Posterior vena cava (tissue), 2 donors: Measurements from ENCODE around the gene ERC2. TPM values are rescaled to one million over a fixed set of nuclear protein-coding genes. Genes with fewer than 3 reads are reported as not detected.

Experiments
- DNase-seq: peaks from one replicate; pipeline ENCODE4 v3.0.0-alpha.2; 2020; ENCODE audit warnings: low spot score
- intact Hi-C, 2 donors: fragments of 100-400 bp; cut with DNase I; formaldehyde crosslinking; loops; one replicate each; pipeline versions ENCODE4 v1.14.1 to v1.14.2; 2022 to 2023
- total RNA-seq, 2 donors: library from RNA; stranded (reverse); fragmentation: NEBNext Ultra II Directional; extraction: Animal tissue kit (Norgen Biotek cat#: 25700); gene quantifications; one replicate each; pipeline ENCODE4 v1.2.1, GENCODE V29; 2021
- donor health status: DM: yes; HTN: yes; CAD: no.
- donor health status: DM: yes; HTN: yes; CAD: no.

ERC2 gene
- total RNA-seq, 2 donors from 2014 or later = 0.14 TPM

- no peak for DNase-seq
- intact Hi-C loops = no loop called here
Observed at GRCh38 chr3:55534876-55535275, 933.4 kb downstream of the ERC2 start.

GRCh38 chr3:55532806-55533205, 935.5 kb downstream of the ERC2 start:
- intact Hi-C loops = no loop called here
- no peak for DNase-seq

GRCh38 chr3:55531321-55531720, 936.9 kb downstream of the ERC2 start:
- intact Hi-C loops = no loop called here
- no peak for DNase-seq

GRCh38 chr3:55527361-55527760, 940.9 kb downstream of the ERC2 start:
- no peak for DNase-seq
- intact Hi-C loops = no loop called here

DNA sequence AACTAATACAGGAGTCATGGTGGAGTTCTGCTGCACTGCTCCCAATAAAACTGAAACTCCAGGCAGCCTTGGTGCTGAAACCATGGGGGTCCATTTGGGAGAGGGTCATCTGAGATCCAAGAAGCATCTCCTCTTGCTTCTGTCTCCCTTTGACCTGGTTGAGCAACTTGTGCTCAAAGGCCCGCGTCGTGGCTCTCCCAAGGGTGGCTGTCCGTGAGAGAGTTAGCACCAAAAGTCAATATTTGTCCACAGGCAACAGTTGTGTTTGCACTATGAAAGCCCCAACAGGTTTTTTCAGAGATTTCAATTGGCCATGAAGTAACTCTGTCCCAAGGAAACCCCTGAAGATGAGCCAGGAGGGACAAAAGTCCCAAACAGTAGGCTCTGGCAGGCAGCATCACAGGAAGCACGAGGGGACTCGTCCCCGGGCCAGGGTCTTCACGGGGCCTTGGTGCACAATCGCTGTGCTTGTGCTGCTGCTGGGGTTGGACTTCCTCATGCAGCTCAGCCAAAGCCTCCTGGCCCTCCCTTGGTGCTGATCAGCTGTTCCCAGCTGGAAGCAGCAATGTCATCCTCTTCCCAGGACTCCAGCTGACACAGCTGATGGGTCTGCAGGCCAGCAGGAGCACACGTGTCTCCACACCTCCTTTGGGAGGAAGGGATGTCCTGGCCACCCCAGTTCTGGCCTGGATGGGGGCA, 941.8 kb downstream of the ERC2 start:
- DNase-seq = no peak
- intact Hi-C loops = no loop called here

DNA sequence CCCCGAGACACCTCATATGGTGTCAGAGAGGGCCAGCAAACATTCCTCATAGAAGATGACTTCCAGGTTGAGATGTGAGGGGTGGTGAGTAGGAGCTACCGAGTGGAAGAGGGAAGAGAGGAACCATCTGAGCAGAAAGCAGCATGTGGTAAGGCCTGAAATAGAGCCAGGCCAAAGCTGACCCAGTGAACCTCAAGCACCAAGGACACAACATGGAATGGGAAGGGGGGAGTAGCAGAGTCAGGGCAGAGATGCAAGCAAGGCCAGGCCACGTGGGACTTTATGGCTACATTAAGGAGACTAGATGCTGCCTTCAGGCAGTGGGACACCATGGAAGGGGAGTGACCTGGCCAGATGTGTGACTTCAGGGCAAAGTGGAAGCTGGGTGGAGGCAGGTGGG, 942.8 kb downstream of the ERC2 start:
- intact Hi-C loops = no loop called here
- no peak for DNase-seq

DNA sequence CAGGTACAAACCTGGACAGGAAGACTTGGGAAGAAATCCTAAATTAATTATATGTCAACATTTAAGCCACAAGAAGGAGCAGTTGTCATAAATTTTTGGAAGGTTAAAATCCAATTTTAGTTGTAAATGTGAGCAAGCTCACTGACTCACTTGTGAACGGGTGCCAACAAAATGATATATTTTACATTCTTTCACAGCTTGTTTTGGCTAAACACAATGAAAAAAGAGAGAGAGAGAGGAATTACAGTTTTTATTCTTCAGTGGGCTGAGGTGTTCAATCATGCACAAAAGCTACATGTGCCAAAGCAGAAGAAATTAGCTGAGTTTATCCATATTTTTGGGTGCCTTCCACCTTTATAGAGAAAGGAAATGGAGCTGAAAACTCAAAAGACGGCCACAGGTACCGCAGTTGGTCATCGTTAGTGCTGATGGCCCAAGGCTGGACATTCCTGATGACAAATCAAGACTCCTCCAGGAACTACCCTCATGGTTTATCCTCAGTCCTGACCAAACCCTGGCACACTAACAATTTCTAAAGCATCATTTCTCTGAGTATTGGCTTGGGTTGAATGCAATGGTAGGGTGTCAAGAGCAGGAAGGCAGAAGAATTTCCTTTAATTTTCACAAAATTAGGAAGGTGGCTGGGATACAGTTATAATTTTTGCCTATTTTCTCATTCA, 943.6 kb downstream of the ERC2 start:
- intact Hi-C loops = no loop called here
- DNase-seq = no peak

DNA sequence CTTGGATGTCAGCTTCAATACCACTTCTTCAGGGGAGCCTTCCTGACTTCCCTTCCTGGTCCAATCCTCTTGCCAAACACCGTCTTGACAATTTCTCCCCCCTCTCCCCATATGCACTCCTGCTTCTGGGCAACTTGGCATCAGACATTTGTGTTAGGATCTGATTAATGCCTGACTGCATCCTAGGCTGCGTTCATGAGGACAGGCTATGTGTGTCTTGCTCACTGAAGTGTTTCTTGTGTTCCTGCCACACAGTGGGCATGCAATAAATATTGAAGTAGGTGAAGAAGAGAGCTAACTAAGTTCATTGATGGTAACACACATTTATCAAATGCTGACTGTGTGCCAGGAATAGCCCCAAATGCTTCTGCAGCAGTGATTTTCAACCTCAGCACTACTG, 944.8 kb downstream of the ERC2 start:
- intact Hi-C loops = no loop called here
- DNase-seq = no peak

DNA sequence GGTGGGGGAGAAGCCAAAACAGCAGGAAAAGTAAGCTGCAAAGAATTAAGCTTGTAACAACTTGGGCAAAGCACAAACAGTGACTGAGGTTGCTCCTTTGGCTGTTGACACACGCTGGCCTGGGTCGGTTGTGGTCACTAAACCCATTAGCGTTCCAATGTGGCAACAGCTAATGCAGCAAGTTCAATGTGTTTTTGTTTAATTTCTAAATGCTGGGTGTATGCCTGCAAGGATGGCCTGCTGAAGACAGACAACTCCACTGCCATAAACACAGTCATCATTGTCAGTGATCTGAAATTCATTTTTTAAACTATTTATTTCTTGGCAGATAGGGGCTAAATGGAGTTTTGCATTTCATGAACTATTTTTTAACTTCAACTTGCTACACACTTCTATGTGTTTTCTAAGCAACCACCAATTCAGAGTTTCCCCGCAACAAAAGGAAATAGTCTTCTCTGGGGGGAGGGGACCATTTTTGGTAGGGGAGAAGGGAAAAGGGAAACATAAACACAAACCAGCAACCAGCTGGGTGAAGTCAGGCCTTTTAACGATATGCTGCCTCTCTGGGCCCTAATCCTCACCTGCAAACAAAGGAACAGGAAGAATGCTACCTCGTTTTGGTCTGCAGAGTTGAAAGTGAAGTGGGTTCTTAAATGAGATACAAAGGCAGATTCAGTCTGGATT, 946.4 kb downstream of the ERC2 start:
- no peak for DNase-seq
- intact Hi-C loops = no loop called here

DNA sequence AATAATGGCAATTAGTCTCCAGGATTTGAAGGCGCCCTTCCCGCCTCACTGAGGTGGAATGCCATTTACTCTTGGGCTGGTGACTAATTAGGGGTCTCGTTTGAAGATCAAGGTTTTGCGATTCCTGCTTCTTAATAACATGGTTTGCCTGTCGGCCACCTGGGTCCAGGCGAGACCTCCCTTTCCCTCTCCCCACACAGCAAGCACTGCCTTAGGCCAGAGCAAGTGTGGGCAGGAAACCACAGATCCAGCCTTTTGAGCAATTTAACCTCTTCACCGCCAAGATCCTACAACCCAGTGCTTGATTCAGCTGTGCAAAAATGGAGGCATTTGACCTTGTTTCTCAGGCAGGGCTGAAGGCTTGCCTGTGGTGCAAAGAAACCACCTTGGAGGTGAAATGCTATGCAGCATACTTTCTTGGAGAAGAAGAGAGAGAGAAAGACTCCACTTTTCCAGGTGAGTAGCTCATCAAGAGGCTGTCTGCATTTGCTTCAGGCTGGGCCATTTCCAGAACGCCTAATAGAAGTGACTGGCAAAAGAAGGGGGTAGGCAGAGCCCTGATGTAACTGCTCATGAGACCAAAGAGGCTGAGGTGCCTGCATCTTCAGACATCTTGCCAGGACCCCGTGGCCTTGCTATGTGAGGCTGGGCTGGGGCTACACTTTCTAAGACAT, 947.1 kb downstream of the ERC2 start:
- DNase-seq = no peak
- intact Hi-C loops = no loop called here

GRCh38 chr3:55519019-55519418, 949.2 kb downstream of the ERC2 start:
- intact Hi-C loops = no loop called here

GRCh38 chr3:55518451-55518850, 949.8 kb downstream of the ERC2 start:
- intact Hi-C loops = no loop called here
- no peak for DNase-seq

More at GRCh38 chr3:55519019-55519418, 949.2 kb downstream of the ERC2 start:
- DNase-seq = no peak

GRCh38 chr3:55516392-55517030, 951.8 kb downstream of the ERC2 start:
- intact Hi-C loops = no loop called here
- no peak for DNase-seq

GRCh38 chr3:55515550-55516246, 952.6 kb downstream of the ERC2 start:
- intact Hi-C loops = no loop called here

DNA sequence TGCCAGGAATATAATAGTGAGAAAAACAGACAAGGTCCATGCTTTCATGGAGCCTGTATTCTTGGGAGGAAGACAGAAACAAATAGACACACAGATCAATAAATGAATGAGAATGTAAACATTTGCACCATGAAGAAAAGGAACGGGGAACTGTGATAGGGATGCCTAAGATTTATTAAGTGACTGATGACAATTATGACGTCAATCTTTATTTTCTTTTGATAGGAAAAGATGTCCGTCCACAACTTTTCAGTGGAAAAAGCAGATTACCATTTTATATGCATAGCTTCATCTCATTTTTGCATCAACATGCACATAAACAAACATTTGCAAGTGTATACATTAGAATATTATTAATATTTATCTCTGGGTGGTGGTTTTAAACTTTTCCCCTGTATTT, 953.3 kb downstream of the ERC2 start:
- DNase-seq = no peak
- intact Hi-C loops = no loop called here

More at GRCh38 chr3:55515550-55516246, 952.6 kb downstream of the ERC2 start:
- no peak for DNase-seq

DNA sequence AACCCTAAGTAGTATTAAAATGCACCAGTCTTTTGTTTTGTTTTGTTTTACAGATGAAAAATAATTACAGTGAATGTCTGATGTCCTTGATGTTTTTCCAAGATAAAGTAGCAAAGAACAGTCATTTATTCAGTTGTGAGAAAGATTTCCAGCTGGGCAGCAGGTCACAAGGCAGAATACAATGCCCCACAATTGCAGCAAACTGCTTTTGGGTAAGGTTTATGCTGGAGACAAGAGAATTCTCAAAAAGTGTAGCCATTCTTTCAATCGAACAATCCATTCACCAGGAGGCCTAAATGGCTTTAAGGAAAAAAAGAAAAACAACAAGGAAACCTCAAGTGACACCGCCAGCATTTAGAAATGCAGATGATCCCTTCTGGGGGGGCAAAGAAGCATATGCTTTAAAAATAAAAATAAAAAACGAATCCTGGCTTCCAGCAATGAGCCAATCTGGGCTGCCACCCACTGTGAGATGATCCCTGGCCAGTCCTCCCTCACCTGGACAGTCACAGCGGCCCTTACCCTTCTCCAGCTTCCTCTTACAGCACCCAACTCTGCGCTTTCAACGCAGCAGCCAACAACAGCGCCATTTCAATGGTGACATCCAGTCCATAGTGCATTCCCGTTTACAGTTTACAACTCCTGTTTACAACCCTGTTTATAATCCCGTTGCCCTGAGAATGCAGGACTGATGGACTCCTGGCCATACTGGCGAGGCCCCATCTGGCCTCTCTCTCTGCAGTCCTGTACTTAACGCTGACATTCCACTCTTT, 955.5 kb downstream of the ERC2 start:
- intact Hi-C loops = no loop called here
- DNase-seq = no peak

DNA sequence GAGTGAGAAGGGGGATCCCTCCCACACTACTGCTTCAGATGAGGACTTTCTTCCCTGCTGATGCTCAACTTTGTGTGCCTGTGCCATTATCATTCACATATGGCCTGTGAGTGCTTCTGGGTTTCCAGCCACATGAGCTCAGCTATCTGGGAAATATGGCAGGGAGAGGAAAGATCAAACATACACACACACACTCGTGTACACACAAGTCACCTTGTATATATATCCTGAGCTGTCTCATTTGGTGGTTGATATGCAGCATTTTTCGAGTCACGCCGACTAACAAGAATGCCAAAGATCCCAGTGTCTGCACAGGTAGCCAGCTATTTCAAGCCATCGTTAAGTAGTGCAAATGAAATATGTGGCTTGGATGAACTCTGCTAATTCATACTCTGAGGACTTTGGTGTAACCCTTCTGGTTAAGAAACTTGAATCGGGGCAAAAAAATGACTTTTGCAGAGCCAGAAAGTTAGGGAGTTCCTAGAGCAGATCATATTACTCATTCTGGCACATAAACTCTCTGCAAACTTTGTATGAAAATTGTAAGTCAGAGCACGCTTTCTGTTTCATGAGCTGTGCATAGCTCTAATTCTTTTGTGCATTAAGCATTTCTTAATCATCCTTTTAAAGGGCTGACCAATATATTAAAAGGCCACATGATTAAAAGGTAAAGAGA, 956.2 kb downstream of the ERC2 start:
- DNase-seq = no peak

DNA sequence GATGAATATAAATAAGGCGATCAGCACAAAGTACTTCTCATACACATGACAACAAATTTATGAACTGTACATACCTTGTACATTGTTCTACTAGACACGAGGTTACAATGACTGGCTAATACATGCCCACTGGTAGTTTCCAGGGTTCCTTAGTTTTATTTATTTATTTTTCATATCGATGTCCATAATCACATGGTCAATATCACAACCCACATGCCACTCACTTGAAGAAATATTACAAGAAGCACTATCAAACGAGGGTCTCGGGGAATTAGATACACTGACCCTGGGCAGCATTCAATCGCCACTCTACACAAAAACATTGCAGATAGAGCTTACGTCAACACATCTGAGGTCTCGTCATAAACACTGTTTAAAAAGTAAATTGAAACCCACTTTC, 959.9 kb downstream of the ERC2 start:
- DNase-seq = no peak
- intact Hi-C loops = no loop called here

More for the DNA sequence above, 956.2 kb downstream of the ERC2 start:
- intact Hi-C loops = no loop called here
